ENCODE data around the gene LPIN1. TPM values are rescaled to one million over a fixed set of nuclear protein-coding genes. Genes with fewer than 3 reads are reported as not detected.
A peak's percentile ranks its signal among the peaks of the same experiment; 100 is the strongest.

LPIN1 gene
- total RNA-seq, 2 experiments from 2014 or later = 115 to 128 TPM

DNA sequence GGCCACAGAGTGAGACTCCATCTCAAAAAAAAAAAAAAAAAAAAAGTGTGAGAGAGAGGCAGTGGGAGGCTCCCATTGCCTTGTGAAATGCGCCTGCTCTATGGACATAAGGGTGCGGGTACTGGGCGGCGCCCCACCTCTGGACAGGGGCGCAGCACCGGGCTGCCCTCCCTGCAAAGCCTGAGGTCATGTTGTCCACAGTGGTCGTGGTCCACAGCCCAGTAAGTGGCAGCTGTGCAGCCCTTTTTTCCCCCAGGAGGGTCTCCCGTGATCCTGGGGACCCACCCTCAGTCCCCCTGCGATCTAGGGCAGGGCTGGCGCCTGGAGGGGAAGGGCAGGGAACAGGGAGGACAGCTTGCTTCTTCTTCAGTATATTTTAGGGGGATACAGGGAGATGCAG, 37.8 kb downstream of the LPIN1 start:
- Mint-ChIP-seq H3K27me3 (no peaks in the 10 kb centered on the region), H3K27ac (no peak overlapping the region), H3K36me3 (ENCODE audit: low read depth) (peaks cover 98% of the 10 kb centered on the region), H3K4me1 (ENCODE audit: low read depth) (peaks cover 4% of the 10 kb centered on the region), H3K4me3 (no peak overlapping the region), H3K9me3 (no peaks in the 10 kb centered on the region)
- H3K27me3 ChIP-seq (ENCODE audit: control insufficient read depth in 1 of 2, insufficient read depth in 2 of 2, low read length in 2 of 2) = no peaks in the 10 kb centered on the region
- ChIA-PET CTCF (interaction anchor here (1.2 to 2.6 kb wide), 2 partner anchors 38 to 91 kb away, joined by 4 to 8 read pairs; partner anchors contain the start of gene LPIN1), POLR2A (no interaction called here)
- no peaks in the 10 kb centered on the region for H3K9me3 ChIP-seq (ENCODE audit: control insufficient read depth in 1 of 2, insufficient read depth in 1 of 2, low read length in 2 of 2)
- peaks cover 90% of the 10 kb centered on the region for H3K36me3 ChIP-seq (ENCODE audit: insufficient read depth, low read length)
- no peak overlapping the region for H3K27ac ChIP-seq (ENCODE audit: low read depth in 1 of 2, low read length in 2 of 2)
- no peak for DNase-seq
- TF ChIP-seq, protein P1, sequence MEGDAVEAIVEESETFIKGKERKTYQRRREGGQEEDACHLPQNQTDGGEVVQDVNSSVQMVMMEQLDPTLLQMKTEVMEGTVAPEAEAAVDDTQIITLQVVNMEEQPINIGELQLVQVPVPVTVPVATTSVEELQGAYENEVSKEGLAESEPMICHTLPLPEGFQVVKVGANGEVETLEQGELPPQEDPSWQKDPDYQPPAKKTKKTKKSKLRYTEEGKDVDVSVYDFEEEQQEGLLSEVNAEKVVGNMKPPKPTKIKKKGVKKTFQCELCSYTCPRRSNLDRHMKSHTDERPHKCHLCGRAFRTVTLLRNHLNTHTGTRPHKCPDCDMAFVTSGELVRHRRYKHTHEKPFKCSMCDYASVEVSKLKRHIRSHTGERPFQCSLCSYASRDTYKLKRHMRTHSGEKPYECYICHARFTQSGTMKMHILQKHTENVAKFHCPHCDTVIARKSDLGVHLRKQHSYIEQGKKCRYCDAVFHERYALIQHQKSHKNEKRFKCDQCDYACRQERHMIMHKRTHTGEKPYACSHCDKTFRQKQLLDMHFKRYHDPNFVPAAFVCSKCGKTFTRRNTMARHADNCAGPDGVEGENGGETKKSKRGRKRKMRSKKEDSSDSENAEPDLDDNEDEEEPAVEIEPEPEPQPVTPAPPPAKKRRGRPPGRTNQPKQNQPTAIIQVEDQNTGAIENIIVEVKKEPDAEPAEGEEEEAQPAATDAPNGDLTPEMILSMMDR (IDR thresholded peaks at IDR 0.05) = no peak
- H3K4me1 ChIP-seq (ENCODE audit: insufficient read depth, low read length) = peaks cover 5% of the 10 kb centered on the region
- intact Hi-C loops (cut with DNase I, micrococcal nuclease) = loop anchor here in 1 of 2 experiments (2.0 to 10.0 kb wide), 2 partner anchors 189 to 1223 kb away; no protein-coding TSS in a partner anchor
- H3K4me3 ChIP-seq (ENCODE audit: low read length) = no peak overlapping the region
- no peak for ATAC-seq (ENCODE audit: poor library complexity)

DNA sequence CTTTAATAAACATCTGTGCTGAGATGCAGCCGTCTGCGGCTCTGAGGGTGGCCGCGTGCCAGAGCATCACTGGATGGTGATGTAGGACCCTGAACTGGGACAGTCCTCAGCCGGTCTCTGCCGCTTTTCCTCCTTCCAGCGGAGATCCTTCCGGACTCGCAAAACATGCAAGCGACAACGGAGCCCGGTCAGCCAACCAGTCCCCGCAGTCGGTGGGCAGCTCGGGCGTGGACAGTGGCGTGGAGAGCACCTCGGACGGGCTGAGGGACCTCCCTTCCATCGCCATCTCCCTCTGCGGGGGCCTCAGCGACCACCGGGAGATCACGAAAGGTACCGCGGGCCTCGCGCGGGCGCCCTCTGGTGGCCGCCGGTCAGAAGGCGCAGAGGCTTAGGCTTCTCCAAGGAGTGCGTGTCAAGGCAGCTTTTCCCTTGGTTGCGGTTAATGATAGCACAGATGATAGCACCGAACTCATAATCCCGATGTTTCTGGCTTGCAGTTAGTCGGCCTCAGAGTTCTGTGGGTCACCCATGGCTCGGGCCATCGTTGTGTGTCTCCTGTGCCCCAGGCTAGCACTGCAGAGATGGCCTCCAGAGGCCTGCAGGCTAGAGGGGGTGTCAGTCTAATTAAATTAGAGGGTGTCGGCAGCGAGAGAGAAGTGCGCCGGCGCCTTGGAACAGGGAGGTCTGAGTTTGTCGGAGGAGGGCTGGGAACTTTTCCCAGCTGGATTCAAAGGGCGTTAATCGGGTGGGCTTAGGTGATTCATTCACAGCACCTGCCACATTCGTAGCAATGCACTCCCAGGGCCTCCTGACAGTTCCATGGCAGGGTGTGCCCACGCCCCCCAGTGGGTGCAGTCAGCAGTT, 38.5 kb downstream of the LPIN1 start:
- Mint-ChIP-seq H3K4me1 (ENCODE audit: low read depth) (no peaks in the 10 kb centered on the region), H3K36me3 (ENCODE audit: low read depth) (peaks cover 98% of the 10 kb centered on the region), H3K4me3 (no peak overlapping the region), H3K9me3 (no peaks in the 10 kb centered on the region), H3K27me3 (no peaks in the 10 kb centered on the region), H3K27ac (no peak overlapping the region)
- intact Hi-C loops (cut with DNase I, micrococcal nuclease) = loop anchor here in 1 of 2 experiments (2.0 to 10.0 kb wide), 2 partner anchors 190 to 1222 kb away; no protein-coding TSS in a partner anchor
- Histone ChIP-seq H3K36me3 (ENCODE audit: insufficient read depth, low read length) (peaks cover 91% of the 10 kb centered on the region), H3K27ac (ENCODE audit: low read depth in 1 of 2, low read length in 2 of 2) (no peak overlapping the region), H3K9me3 (ENCODE audit: control insufficient read depth in 1 of 2, insufficient read depth in 1 of 2, low read length in 2 of 2) (no peaks in the 10 kb centered on the region), H3K4me3 (ENCODE audit: low read length) (no peak overlapping the region), H3K27me3 (ENCODE audit: control insufficient read depth in 1 of 2, insufficient read depth in 2 of 2, low read length in 2 of 2) (no peaks in the 10 kb centered on the region), H3K4me1 (ENCODE audit: insufficient read depth, low read length) (peaks cover 2% of the 10 kb centered on the region)
- TF ChIP-seq, protein P1 (IDR thresholded peaks at IDR 0.05) = peak; percentile 94
- CTCF ChIA-PET = interaction anchor here (0.7 to 2.6 kb wide), 4 partner anchors 38 to 92 kb away, joined by 4 to 8 read pairs (median 4); partner anchors contain the start of gene LPIN1
- POLR2A ChIA-PET = no interaction called here
- ATAC-seq (ENCODE audit: poor library complexity) (peak; percentile 55), DNase-seq (peak; percentile 14 to 69 (median 35))

DNA sequence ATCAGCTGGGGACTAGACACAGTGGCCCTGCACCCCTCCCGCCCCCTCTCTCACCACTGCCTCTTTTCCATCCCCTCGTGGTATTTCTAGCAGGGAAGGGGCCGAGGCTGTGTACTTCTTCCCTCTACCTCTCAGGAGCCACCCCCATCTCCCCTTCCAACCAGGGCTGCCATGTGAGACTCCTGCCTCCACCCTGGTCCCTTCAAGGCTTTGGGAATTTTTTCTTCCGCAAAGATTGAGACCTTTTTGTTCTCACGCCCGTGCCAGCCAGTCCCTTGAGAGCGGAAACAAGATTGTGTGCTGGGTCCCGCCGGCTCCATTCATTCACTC, 39.1 kb downstream of the LPIN1 start:
- Histone ChIP-seq H3K4me3 (ENCODE audit: low read length) (no peak overlapping the region), H3K9me3 (ENCODE audit: control insufficient read depth in 1 of 2, insufficient read depth in 1 of 2, low read length in 2 of 2) (no peaks in the 10 kb centered on the region), H3K27me3 (ENCODE audit: control insufficient read depth in 1 of 2, insufficient read depth in 2 of 2, low read length in 2 of 2) (no peaks in the 10 kb centered on the region), H3K36me3 (ENCODE audit: insufficient read depth, low read length) (peaks cover 91% of the 10 kb centered on the region), H3K4me1 (ENCODE audit: insufficient read depth, low read length) (peaks cover 2% of the 10 kb centered on the region), H3K27ac (ENCODE audit: low read depth in 1 of 2, low read length in 2 of 2) (no peak overlapping the region)
- ChIA-PET CTCF (interaction anchor here (0.7 to 2.6 kb wide), 3 partner anchors 39 to 93 kb away, joined by 4 to 8 read pairs (median 5); partner anchors contain the start of gene LPIN1), POLR2A (no interaction called here)
- Mint-ChIP-seq H3K4me1 (ENCODE audit: low read depth) (no peaks in the 10 kb centered on the region), H3K9me3 (no peaks in the 10 kb centered on the region), H3K36me3 (ENCODE audit: low read depth) (peaks cover 98% of the 10 kb centered on the region), H3K27ac (no peak overlapping the region), H3K27me3 (no peaks in the 10 kb centered on the region), H3K4me3 (no peak overlapping the region)
- TF ChIP-seq, protein P1 (IDR thresholded peaks at IDR 0.05) = no peak
- intact Hi-C loops (cut with DNase I, micrococcal nuclease) = loop anchor here in 1 of 2 experiments (2.0 to 10.0 kb wide), 2 partner anchors 191 to 1221 kb away; no protein-coding TSS in a partner anchor
- no peak for DNase-seq
- ATAC-seq (ENCODE audit: poor library complexity) = no peak

All from CD4-positive, alpha-beta T cell (primary cell).